PC-3 (cell line): ENCODE results near the gene PSTPIP2.

Experiments used
- CTCF ChIP-seq: fragments of 300-600 bp; sonication (generic); conservative IDR thresholded peaks from 2 replicates; pipeline ENCODE4 v1.5.1; 2017; ENCODE audit warnings: antibody characterized with exemption, low read depth, mild to moderate bottlenecking, low read length
- EZH2 ChIP-seq: fragments of 300-600 bp; sonication (generic); IDR thresholded peaks from one replicate; pipeline ENCODE4 v1.6.1; 2017; ENCODE audit warnings: antibody characterized with exemption, mild to moderate bottlenecking, low read length; ENCODE audit not compliant: unreplicated experiment

- TF ChIP-seq CTCF (no peak), EZH2 (no peak)
Observed at GRCh38 chr18:46007165-46007564, 64.9 kb downstream of the PSTPIP2 start.
